Stimulated activated naive B cell treated with anti-CD40 and anti-IgM and Interleukin-4, amounts not matched to agents 10 μg/mL and 1 μg/mL and 100 μg/mL, for 72 hours (primary cell): ENCODE results near the gene ZNF428.
"Not testable (repeated sequence)": the region's sequence is repeated elsewhere in the genome, so short reads cannot be mapped to it uniquely, and the experiment has no call there.

Source experiments
- ATAC-seq, 2 donors: fragments of 150-1000 bp; cut with Tn5 transposase; replicated peaks; 2 replicates each; pipeline ENCODE4 v1.10.0; 2021; ENCODE audit warnings: moderate library complexity in 1 of 2
- DNase-seq: peaks from one replicate; pipeline ENCODE4 v3.0.0; 2021
- H3K27ac Mint-ChIP-seq: one replicate; pipeline ENCODE4 v1.8.0; 2022; ENCODE audit warnings: mild to moderate bottlenecking, mixed read lengths
- H3K27me3 Mint-ChIP-seq, 2 donors: one replicate each; pipeline ENCODE4 v1.8.0; 2022; ENCODE audit warnings: mixed read lengths in 2 of 2
- H3K36me3 Mint-ChIP-seq, 2 donors: one replicate each; pipeline ENCODE4 v1.8.0; 2022; ENCODE audit warnings: mixed read lengths in 2 of 2, mild to moderate bottlenecking in 1 of 2
- H3K4me1 Mint-ChIP-seq, 2 donors: one replicate each; pipeline ENCODE4 v1.8.0; 2022; ENCODE audit warnings: mixed read lengths in 2 of 2, mild to moderate bottlenecking in 1 of 2
- H3K4me3 Mint-ChIP-seq, 2 donors: one replicate each; pipeline ENCODE4 v1.8.0; 2022; ENCODE audit warnings: mild to moderate bottlenecking in 2 of 2, mixed read lengths in 2 of 2, moderate library complexity in 1 of 2
- H3K9me3 Mint-ChIP-seq, 2 donors: one replicate each; pipeline ENCODE4 v1.8.0; 2022; ENCODE audit warnings: mixed read lengths in 2 of 2, mild to moderate bottlenecking in 1 of 2

ZNF428 gene

DNA sequence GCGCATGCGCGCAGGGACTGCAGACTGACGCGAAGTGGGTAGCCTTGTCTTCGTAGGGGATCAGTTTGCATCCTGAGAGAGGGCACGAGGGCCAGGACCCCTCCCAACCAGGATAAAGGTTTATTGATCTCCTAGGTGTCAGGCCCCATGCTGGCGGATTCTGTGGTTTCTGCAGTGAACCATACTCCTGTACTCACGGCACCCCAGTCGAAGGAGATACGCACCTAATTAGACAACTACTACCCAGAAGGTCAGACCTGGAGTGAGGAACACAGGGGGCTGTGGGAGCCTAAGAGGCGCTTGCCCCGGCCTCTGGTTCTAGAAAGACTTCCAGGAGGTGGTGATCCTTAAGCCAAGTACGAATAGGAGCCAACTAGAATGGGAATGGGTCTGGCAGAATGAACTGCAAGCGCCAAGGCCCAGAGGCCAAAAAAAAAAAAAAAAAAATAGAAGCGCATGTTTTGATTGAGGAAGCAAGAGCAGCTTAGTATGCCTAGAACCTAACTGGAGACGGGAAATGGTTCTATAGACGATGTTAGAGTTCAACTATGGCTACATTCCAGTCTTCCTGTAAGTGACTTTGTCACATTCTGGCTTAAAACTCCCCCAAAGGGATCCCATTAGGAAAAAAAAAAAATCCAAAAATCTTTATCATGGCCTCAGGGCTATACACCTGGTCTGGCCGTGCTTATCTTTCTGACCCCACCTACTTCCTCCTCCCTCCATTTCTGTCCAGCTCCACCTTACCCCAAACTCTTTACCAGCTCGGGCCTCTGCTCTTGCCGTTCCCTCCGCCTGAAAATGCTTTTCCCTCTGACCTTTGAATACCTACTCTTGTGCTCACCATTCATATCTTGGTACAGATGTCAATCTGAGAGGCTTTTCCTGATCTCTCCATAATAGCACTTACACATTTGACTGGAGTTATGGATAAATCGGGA lies 902 bp upstream of the ZNF428 start:
- peaks cover 4% of the 10 kb centered on the region in 2 donors for H3K36me3 Mint-ChIP-seq
- DNase-seq, result no peak
- H3K27me3 Mint-ChIP-seq, result no peaks in the 10 kb centered on the region
- peak overlapping the region; percentile 94 to 97 for H3K4me3 Mint-ChIP-seq
- ATAC-seq, result peak; percentile 8
- H3K4me1 Mint-ChIP-seq, result peaks cover 12 to 26% of the 10 kb centered on the region in 2 donors
- peak overlapping the region; percentile 99 for H3K27ac Mint-ChIP-seq
- no peaks in the 10 kb centered on the region for H3K9me3 Mint-ChIP-seq

GRCh38 chr19:43618921-43619261 lies 538 bp downstream of the ZNF428 start:
- peak overlapping the region; percentile 94 to 97 for H3K4me3 Mint-ChIP-seq
- peaks cover 12 to 26% of the 10 kb centered on the region in 2 donors for H3K4me1 Mint-ChIP-seq
- DNase-seq (no peak), ATAC-seq (peak; percentile 64 to 66)
- no peaks in the 10 kb centered on the region for H3K9me3 Mint-ChIP-seq
- no peaks in the 10 kb centered on the region for H3K27me3 Mint-ChIP-seq
- peak overlapping the region; percentile 99 for H3K27ac Mint-ChIP-seq
- peaks cover 5 to 6% of the 10 kb centered on the region in 2 donors for H3K36me3 Mint-ChIP-seq

DNA sequence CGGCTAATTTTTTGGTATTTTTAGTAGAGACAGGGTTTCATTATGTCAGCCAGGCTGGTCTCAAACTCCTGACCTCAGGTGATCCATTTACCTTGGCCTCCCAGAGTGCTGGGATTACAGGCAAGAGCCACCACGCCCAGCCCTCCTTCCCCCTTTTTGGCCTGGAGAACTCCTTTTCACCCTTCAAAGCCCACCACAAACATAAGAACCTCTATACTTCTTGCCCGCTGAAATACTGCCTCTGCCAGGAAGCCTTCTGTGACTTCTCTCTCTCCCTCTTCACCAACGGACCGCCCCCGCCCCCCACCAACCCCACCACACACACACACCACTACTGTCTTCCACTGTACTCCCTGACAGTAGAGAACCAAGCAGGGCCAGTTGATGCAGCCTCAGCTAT lies 2.5 kb downstream of the ZNF428 start:
- no peak overlapping the region for H3K4me3 Mint-ChIP-seq
- H3K27ac Mint-ChIP-seq, result no peak overlapping the region
- no peaks in the 10 kb centered on the region for H3K9me3 Mint-ChIP-seq
- peaks cover 17 to 23% of the 10 kb centered on the region in 2 donors for H3K36me3 Mint-ChIP-seq
- ATAC-seq (no peak), DNase-seq (no peak)
- H3K27me3 Mint-ChIP-seq, result no peaks in the 10 kb centered on the region
- peaks cover 17 to 22% of the 10 kb centered on the region in 2 donors for H3K4me1 Mint-ChIP-seq

DNA sequence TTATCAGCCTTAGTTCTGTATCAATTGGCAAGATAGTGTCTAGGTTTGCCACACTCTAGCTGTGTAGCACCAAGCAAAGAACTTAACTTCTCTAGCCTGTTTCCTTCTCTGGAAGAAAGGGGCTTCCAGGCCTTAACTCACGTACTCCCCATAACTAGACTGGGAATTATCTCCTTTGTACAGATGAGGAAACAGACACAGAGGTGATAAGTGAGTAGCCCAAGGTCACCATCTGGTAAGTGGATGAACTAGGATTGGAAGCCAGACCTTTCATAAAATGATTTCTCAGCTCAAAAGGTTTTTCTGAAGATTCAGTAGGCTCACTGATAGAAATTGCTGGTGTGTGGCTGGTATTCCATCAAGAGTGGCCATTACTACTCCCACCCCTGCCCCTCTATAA lies 3.1 kb downstream of the ZNF428 start:
- peaks cover 22 to 28% of the 10 kb centered on the region in 2 donors for H3K36me3 Mint-ChIP-seq
- no peak overlapping the region for H3K27ac Mint-ChIP-seq
- peaks cover 22% of the 10 kb centered on the region in 2 donors for H3K4me1 Mint-ChIP-seq
- no peak for ATAC-seq
- no peaks in the 10 kb centered on the region for H3K27me3 Mint-ChIP-seq
- no peak overlapping the region for H3K4me3 Mint-ChIP-seq
- no peaks in the 10 kb centered on the region for H3K9me3 Mint-ChIP-seq
- no peak for DNase-seq

GRCh38 chr19:43612374-43612773 lies 7.1 kb downstream of the ZNF428 start:
- DNase-seq (no peak), ATAC-seq (no peak)
- Mint-ChIP-seq H3K27me3 (no peaks in the 10 kb centered on the region), H3K9me3 (no peaks in the 10 kb centered on the region), H3K27ac (no peak overlapping the region), H3K36me3 (peaks cover 26 to 42% of the 10 kb centered on the region in 2 donors), H3K4me1 (peaks cover 15 to 21% of the 10 kb centered on the region in 2 donors), H3K4me3 (no peak overlapping the region)

- H3K27ac Mint-ChIP-seq, result peak within 1 kb of the TSS; percentile 70
- ATAC-seq, result no peak
- H3K4me1 Mint-ChIP-seq, result peaks cover 21 to 25% of the 10 kb centered on the region in 2 donors
- H3K27me3 Mint-ChIP-seq, result no peaks in the 10 kb centered on the region
- H3K9me3 Mint-ChIP-seq, result no peaks in the 10 kb centered on the region
- H3K4me3 Mint-ChIP-seq, result no peak within 1 kb of the TSS
- no peak for DNase-seq
- peaks cover 30 to 47% of the 10 kb centered on the region in 2 donors for H3K36me3 Mint-ChIP-seq
Measured at GRCh38 chr19:43611788-43612187, 7.6 kb downstream of the ZNF428 start, which contains the start of gene SRRM5. SRRM5 (plus strand) TSS chr19:43612088; CDS start chr19:43612122, 34 bp downstream.

GRCh38 chr19:43610493-43610892 lies 8.9 kb downstream of the ZNF428 start:
- H3K27ac Mint-ChIP-seq, result no peak overlapping the region
- H3K4me1 Mint-ChIP-seq, result peaks cover 22 to 28% of the 10 kb centered on the region in 2 donors
- H3K36me3 Mint-ChIP-seq, result peaks cover 30 to 55% of the 10 kb centered on the region in 2 donors
- no peak overlapping the region for H3K4me3 Mint-ChIP-seq
- no peaks in the 10 kb centered on the region for H3K27me3 Mint-ChIP-seq
- no peaks in the 10 kb centered on the region for H3K9me3 Mint-ChIP-seq
- no peak for ATAC-seq
- DNase-seq, result no peak

DNA sequence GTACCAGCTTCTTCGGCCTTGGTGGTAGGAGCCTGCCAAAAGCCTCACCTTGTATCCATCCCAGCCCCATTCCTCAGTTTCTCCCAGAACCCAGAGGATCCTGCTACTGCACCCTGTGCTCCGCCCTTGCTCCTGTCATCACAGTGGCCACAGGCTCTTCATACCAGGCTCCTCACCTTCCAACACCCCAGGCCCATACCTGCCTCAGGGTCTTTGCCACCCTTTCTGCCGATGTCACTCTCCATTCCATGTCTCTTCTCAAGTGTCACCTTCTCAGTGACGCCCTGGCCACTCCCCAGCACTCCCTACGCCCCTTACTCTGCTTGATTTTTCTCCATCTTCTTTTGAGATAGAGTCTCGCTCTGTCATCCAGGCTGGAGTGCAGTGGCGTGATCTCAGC lies 9.6 kb downstream of the ZNF428 start:
- H3K9me3 Mint-ChIP-seq, result no peaks in the 10 kb centered on the region

GRCh38 chr19:43607238-43608205 lies 11.9 kb downstream of the ZNF428 start:
- Mint-ChIP-seq H3K4me1 (peaks cover 24 to 33% of the 10 kb centered on the region in 2 donors), H3K27ac (peak overlapping the region; percentile 51), H3K36me3 (peaks cover 21 to 42% of the 10 kb centered on the region in 2 donors), H3K27me3 (no peaks in the 10 kb centered on the region), H3K9me3 (no peaks in the 10 kb centered on the region), H3K4me3 (peak overlapping the region; percentile 5 to 41)
- ATAC-seq, result no peak
- DNase-seq, result no peak

More for the DNA sequence above, 9.6 kb downstream of the ZNF428 start:
- H3K36me3 Mint-ChIP-seq, result peaks cover 30 to 56% of the 10 kb centered on the region in 2 donors
- no peaks in the 10 kb centered on the region for H3K27me3 Mint-ChIP-seq
- ATAC-seq (no peak), DNase-seq (no peak)
- H3K27ac Mint-ChIP-seq, result no peak overlapping the region
- peaks cover 26 to 27% of the 10 kb centered on the region in 2 donors for H3K4me1 Mint-ChIP-seq
- H3K4me3 Mint-ChIP-seq, result no peak overlapping the region

- H3K4me1 Mint-ChIP-seq, result peaks cover 20 to 33% of the 10 kb centered on the region in 2 donors
- H3K27me3 Mint-ChIP-seq, result no peaks in the 10 kb centered on the region
- H3K4me3 Mint-ChIP-seq, result no peak overlapping the region
- no peaks in the 10 kb centered on the region for H3K9me3 Mint-ChIP-seq
- peak overlapping the region; percentile 4 for H3K27ac Mint-ChIP-seq
- peaks cover 15 to 35% of the 10 kb centered on the region in 2 donors for H3K36me3 Mint-ChIP-seq
- ATAC-seq (no peak), DNase-seq (no peak)
Measured at GRCh38 chr19:43606569-43607229, 12.7 kb downstream of the ZNF428 start.

- no peak overlapping the region for H3K4me3 Mint-ChIP-seq
- H3K36me3 Mint-ChIP-seq, result peaks cover 12 to 36% of the 10 kb centered on the region in 2 donors
- no peaks in the 10 kb centered on the region for H3K27me3 Mint-ChIP-seq
- peaks cover 18 to 32% of the 10 kb centered on the region in 2 donors for H3K4me1 Mint-ChIP-seq
- ATAC-seq (no peak), DNase-seq (no peak)
- no peaks in the 10 kb centered on the region for H3K9me3 Mint-ChIP-seq
- peak overlapping the region; percentile 37 for H3K27ac Mint-ChIP-seq
Measured at GRCh38 chr19:43605875-43606568, 13.4 kb downstream of the ZNF428 start.

DNA sequence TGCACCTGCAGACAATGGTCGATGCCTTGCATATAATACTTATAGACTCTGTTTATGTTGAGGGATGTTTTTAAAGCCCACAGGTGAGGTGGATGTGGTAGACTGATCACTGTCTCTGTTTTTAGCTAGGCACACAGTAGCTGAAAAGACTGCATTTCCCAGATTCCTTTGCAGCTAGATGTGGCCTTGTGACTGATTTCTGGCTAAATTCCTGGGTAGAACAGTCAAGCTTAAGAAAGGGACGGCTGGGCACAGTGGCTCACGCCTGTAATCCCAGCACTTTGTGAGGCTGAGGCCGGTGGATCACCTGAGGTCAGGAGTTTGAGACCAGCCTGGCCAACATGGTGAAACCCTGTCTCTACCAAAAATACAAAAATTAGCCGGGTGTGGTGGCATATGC lies 19.1 kb downstream of the ZNF428 start:
- H3K9me3 Mint-ChIP-seq, ATAC-seq, H3K27ac Mint-ChIP-seq, H3K4me3 Mint-ChIP-seq, DNase-seq, H3K27me3 Mint-ChIP-seq: not testable (repeated sequence)
- Mint-ChIP-seq H3K4me1 (peaks cover 24 to 55% of the 10 kb centered on the region in 2 donors), H3K36me3 (peaks cover 11 to 35% of the 10 kb centered on the region in 2 donors)

- peaks cover 11 to 35% of the 10 kb centered on the region in 2 donors for H3K36me3 Mint-ChIP-seq
- no peak for ATAC-seq
- no peak for DNase-seq
- H3K27ac Mint-ChIP-seq, result no peak overlapping the region
- no peaks in the 10 kb centered on the region for H3K27me3 Mint-ChIP-seq
- H3K9me3 Mint-ChIP-seq, result no peaks in the 10 kb centered on the region
- H3K4me3 Mint-ChIP-seq, result no peak overlapping the region
- H3K4me1 Mint-ChIP-seq, result peaks cover 24 to 52% of the 10 kb centered on the region in 2 donors
Measured at GRCh38 chr19:43599635-43600295, 19.7 kb downstream of the ZNF428 start.
